IMR-90 (cell line): ENCODE data around the gene EXOC5. TPM values are rescaled to one million over a fixed set of nuclear protein-coding genes. Genes with fewer than 3 reads are reported as not detected.

Source experiments
- ATAC-seq: fragments of 200-7000 bp; cut with Tn5 transposase; 2 replicates; pipeline ENCODE4 v1.9.1; 2020; ENCODE audit warnings: low read depth, mild to moderate bottlenecking, moderate library complexity
- BruUV-seq: library from RNA; stranded (reverse); fragments of 400-500 nt; replicated peaks from 2 replicates; lab custom pipeline; 2021; lab: Mats Ljungman, UMichigan
- CTCF ChIA-PET: fragments of 300-600 bp; formaldehyde crosslinking; extraction: SDS; loops from one replicate; lab custom pipeline; 2021; ENCODE audit warnings: antibody characterized with exemption; lab: Yijun Ruan, JAX
- POLR2A ChIA-PET: fragments of 300-600 bp; sonication (Branson Sonifier 250); formaldehyde crosslinking; loops from one replicate; lab custom pipeline; 2022; ENCODE audit warnings: antibody characterized with exemption; ENCODE audit not compliant: unreplicated experiment; lab: Charles Lee
- DNase-seq: peaks from one replicate; pipeline ENCODE4 v3.0.0; 2013
- H2AFZ ChIP-seq: replicated peaks from 2 replicates; pipeline ENCODE3; 2013; ENCODE audit warnings: low read length, mild to moderate bottlenecking; ENCODE audit not compliant: poor library complexity
- H2AK5ac ChIP-seq: 2 replicates; pipeline ENCODE4 v1.6.1; 2013; ENCODE audit warnings: low read depth, low read length, inconsistent platforms
- H2AK9ac ChIP-seq: replicated peaks from 2 replicates; pipeline ENCODE3; 2013; ENCODE audit warnings: mild to moderate bottlenecking, low read depth, low read length, moderate library complexity; ENCODE audit not compliant: poor library complexity
- H2BK120ac ChIP-seq: 2 replicates; pipeline ENCODE4 v1.6.1; 2013; ENCODE audit warnings: low read depth, low read length, inconsistent platforms
- H2BK15ac ChIP-seq: 3 replicates; pipeline ENCODE4 v1.6.1; 2013; ENCODE audit warnings: low read depth, low read length, inconsistent platforms
- H2BK20ac ChIP-seq: 2 replicates; pipeline ENCODE4 v1.6.1; 2013; ENCODE audit warnings: low read depth, mild to moderate bottlenecking, inconsistent platforms, low read length, moderate library complexity
- H2BK5ac ChIP-seq: 2 replicates; pipeline ENCODE4 v1.6.1; 2013; ENCODE audit warnings: mild to moderate bottlenecking, low read depth, low read length, inconsistent platforms; ENCODE audit not compliant: poor library complexity, severe bottlenecking
- H3K14ac ChIP-seq: replicated peaks from 2 replicates; pipeline ENCODE4 v1.6.1; 2013; ENCODE audit warnings: low read depth, low read length, inconsistent platforms
- H3K18ac ChIP-seq: 2 replicates; pipeline ENCODE4 v1.6.1; 2013; ENCODE audit warnings: low read depth, low read length, control low read depth
- H3K23ac ChIP-seq: 2 replicates; pipeline ENCODE4 v1.6.1; 2013; ENCODE audit warnings: low read depth, low read length, inconsistent platforms
- H3K27ac ChIP-seq: 2 replicates; pipeline ENCODE4 v1.5.1; 2013; ENCODE audit warnings: mild to moderate bottlenecking, control low read depth, low read length; ENCODE audit not compliant: insufficient read depth
- H3K27me3 ChIP-seq: 2 replicates; pipeline ENCODE4 v1.6.1; 2013; ENCODE audit warnings: low read length; ENCODE audit not compliant: control insufficient read depth, insufficient read depth
- H3K36me3 ChIP-seq: 2 replicates; pipeline ENCODE4 v1.6.1; 2013; ENCODE audit warnings: low read length, mixed read lengths; ENCODE audit not compliant: control insufficient read depth, insufficient read depth
- H3K4ac ChIP-seq: 2 replicates; pipeline ENCODE4 v1.6.1; 2013; ENCODE audit warnings: low read depth, low read length, inconsistent platforms
- H3K4me1 ChIP-seq: 2 replicates; pipeline ENCODE4 v1.6.1; 2013; ENCODE audit warnings: low read length, mixed read lengths; ENCODE audit not compliant: control insufficient read depth, insufficient read depth
- H3K4me2 ChIP-seq: 2 replicates; pipeline ENCODE4 v1.6.1; 2013; ENCODE audit warnings: low read depth, mild to moderate bottlenecking, control low read depth, low read length, moderate library complexity
- H3K4me3 ChIP-seq: 2 replicates; pipeline ENCODE4 v1.5.1; 2013; ENCODE audit warnings: low read depth, mild to moderate bottlenecking, control low read depth, low read length, moderate library complexity; ENCODE audit not compliant: insufficient read depth
- H3K56ac ChIP-seq: 2 replicates; pipeline ENCODE4 v1.6.1; 2013; ENCODE audit warnings: low read length, inconsistent platforms; ENCODE audit not compliant: insufficient read depth; ENCODE audit errors: extremely low read depth
- H3K79me1 ChIP-seq, 2 experiments: 2 replicates each; pipeline ENCODE4 v1.6.1; 2013; ENCODE audit warnings: low read length in 2 of 2, inconsistent platforms in 1 of 2, low read depth in 1 of 2
- H3K9ac ChIP-seq: 2 replicates; pipeline ENCODE4 v1.6.1; 2013; ENCODE audit warnings: low read depth, low read length, control low read depth
- H3K9me1 ChIP-seq: 2 replicates; pipeline ENCODE4 v1.6.1; 2013; ENCODE audit warnings: low read length, inconsistent platforms; ENCODE audit not compliant: insufficient read depth
- H3K9me3 ChIP-seq: 2 replicates; pipeline ENCODE4 v1.6.1; 2013; ENCODE audit warnings: low read length; ENCODE audit not compliant: control insufficient read depth, insufficient read depth
- H4K20me1 ChIP-seq: 2 replicates; pipeline ENCODE4 v1.6.1; 2013; ENCODE audit warnings: low read length, inconsistent platforms; ENCODE audit not compliant: insufficient read depth
- H4K5ac ChIP-seq: 2 replicates; pipeline ENCODE4 v1.6.1; 2013; ENCODE audit warnings: mild to moderate bottlenecking, low read depth, low read length, control low read depth
- H4K8ac ChIP-seq, 2 experiments: 2 replicates each; pipeline ENCODE4 v1.6.1; 2013; ENCODE audit warnings: low read depth in 2 of 2, low read length in 2 of 2, control low read depth in 1 of 2, inconsistent platforms in 1 of 2
- H4K91ac ChIP-seq: 2 replicates; pipeline ENCODE4 v1.6.1; 2013; ENCODE audit warnings: low read depth, low read length, inconsistent platforms; ENCODE audit not compliant: insufficient read depth
- BHLHE40 ChIP-seq: fragments of 150-350 bp; IDR thresholded peaks from 2 replicates; pipeline ENCODE4 v1.6.1; 2016; ENCODE audit warnings: mild to moderate bottlenecking, low read depth, low read length
- CEBPB ChIP-seq: IDR thresholded peaks from 2 replicates; pipeline ENCODE4 v1.6.1; 2012; ENCODE audit warnings: low read depth, low read length, improper control_type of control experiment
- CHD1 ChIP-seq: IDR thresholded peaks from 2 replicates; pipeline ENCODE4 v1.6.1; 2012; ENCODE audit warnings: low read depth, low read length, improper control_type of control experiment
- CTCF ChIP-seq: conservative IDR thresholded peaks from 2 replicates; pipeline ENCODE4 v1.5.1; 2012; ENCODE audit warnings: mild to moderate bottlenecking, low read depth, low read length, improper control_type of control experiment
- ELK1 ChIP-seq: fragments of 150-350 bp; IDR thresholded peaks from 2 replicates; pipeline ENCODE4 v1.6.1; 2016; ENCODE audit warnings: low read depth, mild to moderate bottlenecking, low read length, moderate library complexity, borderline replicate concordance
- MAFK ChIP-seq: IDR thresholded peaks from 2 replicates; pipeline ENCODE4 v1.6.1; 2012; ENCODE audit warnings: low read depth, low read length, improper control_type of control experiment
- MAZ ChIP-seq: IDR thresholded peaks from 2 replicates; pipeline ENCODE4 v1.6.1; 2012; ENCODE audit warnings: low read depth, mild to moderate bottlenecking, low read length, improper control_type of control experiment, moderate library complexity, borderline replicate concordance
- MXI1 ChIP-seq: IDR thresholded peaks from 2 replicates; pipeline ENCODE4 v1.6.1; 2012; ENCODE audit warnings: low read depth, mild to moderate bottlenecking, low read length, moderate library complexity, borderline replicate concordance
- NFE2L2 ChIP-seq: fragments of 150-350 bp; IDR thresholded peaks from 2 replicates; pipeline ENCODE4 v1.6.1; 2016; ENCODE audit warnings: low read depth, mild to moderate bottlenecking, low read length
- POLR2A ChIP-seq: IDR thresholded peaks from 2 replicates; pipeline ENCODE4 v1.6.1; 2012; ENCODE audit warnings: mild to moderate bottlenecking, low read depth, low read length
- SMC3 ChIP-seq: fragments of 150-350 bp; IDR thresholded peaks from 2 replicates; pipeline ENCODE4 v1.6.1; 2016; ENCODE audit warnings: low read depth, mild to moderate bottlenecking, antibody characterized with exemption, low read length, moderate library complexity
- whole genome bisulfite sequencing, 2 experiments: methylation state at CpG; one replicate each; pipeline versions ENCODE4 v1.1.5 to v1.1.7; 2013; ENCODE audit warnings: missing lambda C conversion rate in 2 of 2; ENCODE audit not compliant: insufficient read length in 1 of 2; ENCODE audit errors: extremely low coverage in 2 of 2; 5-methylcytosine and 5-hydroxymethylcytosine counted together
- dilution Hi-C: fragments of 300-500 bp; cut with HindIII; formaldehyde crosslinking; loops from one replicate; pipeline ENCODE4 v1.14.3; 2018; ENCODE audit warnings: low sequenced_read_pairs; ENCODE audit not compliant: unreplicated experiment
- in situ Hi-C: fragments of 300-500 bp; cut with MboI; formaldehyde crosslinking; loops from 3 replicates; pipeline ENCODE4 v1.14.3; 2019; ENCODE audit warnings: low sequenced_read_pairs, inconsistent platforms, mixed read lengths
- intact Hi-C: fragments of 100-400 bp; cut with micrococcal nuclease; formaldehyde crosslinking; loops from 2 replicates; pipeline ENCODE4 v1.10.0; 2022
- polyA plus RNA-seq, 3 experiments: library from polyadenylated mRNA; depleted of rRNA; stranded (reverse); fragments of >200 nt; gene quantifications; 2 replicates each; pipeline ENCODE4 v1.2.3, GENCODE V29; 2012; ENCODE audit warnings: low replicate concordance in 1 of 3
- total RNA-seq: library from RNA; depleted of rRNA; stranded (reverse); fragments of >200 nt; gene quantifications from 2 replicates; pipeline ENCODE4 v1.2.3, GENCODE V29; 2012

EXOC5 gene
- total and polyA plus RNA-seq, 2 of the 4 experiments (the other 2 are of a cell fraction): 22.4 to 52.5 TPM

DNA sequence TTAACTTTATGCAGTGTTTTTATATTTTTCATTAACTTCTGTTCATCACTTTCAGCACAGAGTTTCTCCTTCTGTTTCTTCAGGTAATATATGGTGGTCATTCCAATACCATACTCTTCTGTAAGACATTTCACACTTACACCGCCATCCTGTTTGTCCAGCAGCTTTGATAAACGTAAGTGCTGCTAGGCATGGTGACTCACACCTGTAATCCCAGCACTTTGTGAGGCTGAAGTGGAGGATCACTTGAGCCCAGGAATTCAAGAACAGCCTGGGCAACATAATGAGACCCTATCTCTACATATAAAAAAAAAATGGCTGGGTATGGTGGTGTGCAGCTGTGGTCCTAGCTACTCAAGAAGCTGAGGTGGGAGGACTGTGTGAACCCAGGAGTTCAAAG, 55.8 kb downstream of the EXOC5 start:
- Histone ChIP-seq H3K9ac (no peak overlapping the region), H3K56ac (no peak overlapping the region), H4K5ac (no peak overlapping the region), H2AFZ (no peak overlapping the region), H3K27ac (no peak overlapping the region), H3K23ac (no peak overlapping the region), H3K4me3 (no peak overlapping the region), H2BK5ac (no peak overlapping the region), H2AK9ac (no peak overlapping the region), H2BK15ac (no peak overlapping the region), H3K4me1 (peaks cover 3% of the 10 kb centered on the region; the same call in 1 of the 2 replicates), H3K9me3 (no peaks in the 10 kb centered on the region), H4K20me1 (no peaks in the 10 kb centered on the region), H3K14ac (no peak overlapping the region), H3K79me1 (peaks cover 0 to 25% of the 10 kb centered on the region in 2 experiments; a peak in 3 of 4 replicates), H2BK20ac (no peak overlapping the region), H3K4ac (no peak overlapping the region), H3K4me2 (no peak overlapping the region), H3K36me3 (peaks cover 22% of the 10 kb centered on the region), H2BK120ac (no peak overlapping the region), H3K18ac (no peak overlapping the region), H3K9me1 (no peaks in the 10 kb centered on the region; the same call in 1 of the 2 replicates), H4K91ac (no peak overlapping the region), H3K27me3 (no peaks in the 10 kb centered on the region), H4K8ac (no peak overlapping the region), H2AK5ac (no peak overlapping the region)
- in situ Hi-C loops (no loop called here), intact Hi-C loops (no loop called here), dilution Hi-C loops (no loop called here)
- ATAC-seq (no peak), DNase-seq (peak; percentile 7)
- CTCF ChIA-PET: no interaction called here
- no peak for TF ChIP-seq CEBPB
- TF ChIP-seq BHLHE40: no peak
- TF ChIP-seq CTCF: no peak
- TF ChIP-seq ELK1: no peak
- no peak for TF ChIP-seq MAZ
- no peak for TF ChIP-seq MXI1
- TF ChIP-seq NFE2L2: no peak
- no peak for TF ChIP-seq CHD1
- TF ChIP-seq SMC3: no peak
- no peak for TF ChIP-seq POLR2A
- no peak for TF ChIP-seq MAFK
- BruUV-seq: no TSS peak
- POLR2A ChIA-PET: no interaction called here
- WGBS, 2 experiments: no CpG with 5 or more reads among the region's 2 CpGs
